H1 (cell line): ENCODE results near the gene ONECUT2. TPM values are rescaled to one million over a fixed set of nuclear protein-coding genes. Genes with fewer than 3 reads are reported as not detected.

ENCODE experiments used
- CTCF ChIA-PET: fragments of 300-600 bp; sonication (Branson Sonifier 250); formaldehyde crosslinking; loops from one replicate; lab custom pipeline; 2021; ENCODE audit not compliant: partially characterized antibody; lab: Charles Lee
- POLR2A ChIA-PET: fragments of 300-600 bp; sonication (Branson Sonifier 250); formaldehyde crosslinking; loops from one replicate; lab custom pipeline; 2021; ENCODE audit warnings: inconsistent platforms; ENCODE audit not compliant: partially characterized antibody; lab: Charles Lee
- DNase-seq, 2 experiments: peaks; one replicate each; pipeline versions ENCODE4 v3.0.0 to v3.0.0-alpha.2; 2010 to 2022; ENCODE audit warnings: low spot score in 2 of 2, low read depth in 1 of 2, mixed read lengths in 1 of 2
- FAIRE-seq: peaks from 2 replicates; lab custom pipeline; 2011; peaks lifted over from hg19 to GRCh38; lab: Jason Lieb, UNC
- H2AFZ ChIP-seq: 2 replicates; pipeline ENCODE4 v1.8.1; 2012; ENCODE audit warnings: low read length, inconsistent platforms
- H2AK5ac ChIP-seq: 2 replicates; pipeline ENCODE4 v1.6.1; 2013; ENCODE audit warnings: low read depth, low read length
- H2BK120ac ChIP-seq: replicated peaks from 2 replicates; pipeline ENCODE3; 2013; ENCODE audit warnings: low read depth, low read length, inconsistent platforms
- H2BK12ac ChIP-seq: 2 replicates; pipeline ENCODE4 v1.6.1; 2013; ENCODE audit warnings: low read depth, low read length
- H2BK15ac ChIP-seq: 2 replicates; pipeline ENCODE4 v1.6.1; 2013; ENCODE audit warnings: low read length
- H2BK20ac ChIP-seq: 2 replicates; pipeline ENCODE4 v1.6.1; 2013; ENCODE audit warnings: low read length
- H2BK5ac ChIP-seq: 2 replicates; pipeline ENCODE4 v1.6.1; 2013; ENCODE audit warnings: low read depth, low read length
- H3K14ac ChIP-seq: 2 replicates; pipeline ENCODE4 v1.6.1; 2013; ENCODE audit warnings: inconsistent platforms; ENCODE audit not compliant: insufficient read length
- H3K18ac ChIP-seq: 2 replicates; pipeline ENCODE4 v1.6.1; 2013; ENCODE audit warnings: low read length; ENCODE audit errors: extremely low read depth
- H3K23ac ChIP-seq: 2 replicates; pipeline ENCODE4 v1.6.1; 2013; ENCODE audit warnings: inconsistent platforms; ENCODE audit not compliant: insufficient read length
- H3K23me2 ChIP-seq: 2 replicates; pipeline ENCODE4 v1.6.1; 2013; ENCODE audit warnings: low read depth, low read length
- H3K27ac ChIP-seq: 2 replicates; pipeline ENCODE4 v1.6.1; 2011; ENCODE audit warnings: low read depth, low read length, inconsistent platforms
- H3K27me3 ChIP-seq, 4 experiments: replicated peaks in 1 of 4; 1 replicate in 1 of 4; 2 replicates in 3 of 4; pipeline versions ENCODE4 v1.6.1 to v1.8.1; 2011 to 2013; ENCODE audit warnings: low read length in 3 of 4, mild to moderate bottlenecking in 3 of 4, inconsistent platforms in 2 of 4, mixed read lengths in 2 of 4, moderate library complexity in 1 of 4; ENCODE audit not compliant: control insufficient read depth in 3 of 4, insufficient read depth in 3 of 4; ENCODE audit errors: extremely low read depth in 1 of 4
- H3K36me3 ChIP-seq, 4 experiments: 2 replicates each; pipeline versions ENCODE4 v1.6.1 to v1.8.1; 2011 to 2013; ENCODE audit warnings: mild to moderate bottlenecking in 4 of 4, low read length in 3 of 4, moderate library complexity in 2 of 4, control low read depth in 1 of 4, inconsistent platforms in 1 of 4; ENCODE audit not compliant: insufficient read depth in 4 of 4, control insufficient read depth in 2 of 4
- H3K4ac ChIP-seq: replicated peaks from 2 replicates; pipeline ENCODE3; 2013; ENCODE audit warnings: low read length, low read depth, mixed read lengths, inconsistent platforms; ENCODE audit not compliant: insufficient read length
- H3K4me1 ChIP-seq, 4 experiments: replicated peaks in 1 of 4; 1 replicate in 1 of 4; 2 replicates in 3 of 4; pipeline versions ENCODE4 v1.6.1 to v1.8.1; 2011 to 2013; ENCODE audit warnings: low read length in 3 of 4, inconsistent platforms in 2 of 4, mixed read lengths in 1 of 4; ENCODE audit not compliant: insufficient read depth in 4 of 4, control insufficient read depth in 3 of 4
- H3K4me2 ChIP-seq, 2 experiments: 2 replicates each; pipeline versions ENCODE4 v1.6.1 to v1.8.1; 2011 to 2013; ENCODE audit warnings: low read depth in 2 of 2, low read length in 2 of 2, control low read depth in 1 of 2, inconsistent platforms in 1 of 2, mild to moderate bottlenecking in 1 of 2; ENCODE audit not compliant: insufficient read depth in 1 of 2
- H3K4me3 ChIP-seq, 4 experiments: fragments of 200-600, 300-600 bp in 1 of 4; sonication (generic), shearing (Covaris generic), sonication (Bioruptor Twin) in 1 of 4; 2 replicates each; pipeline versions ENCODE4 v1.5.1 to v1.8.1; 2011 to 2016; ENCODE audit warnings: low read length in 4 of 4, low read depth in 3 of 4, control low read depth in 2 of 4, inconsistent platforms in 2 of 4, mild to moderate bottlenecking in 2 of 4, mixed read lengths in 1 of 4, moderate library complexity in 1 of 4; ENCODE audit not compliant: insufficient read depth in 2 of 4; ENCODE audit errors: extremely low read depth in 1 of 4
- H3K56ac ChIP-seq: replicated peaks from 2 replicates; pipeline ENCODE3; 2013; ENCODE audit warnings: low read depth, mild to moderate bottlenecking, mixed read lengths, low read length, inconsistent platforms; ENCODE audit not compliant: insufficient read length
- H3K79me1 ChIP-seq: 2 replicates; pipeline ENCODE4 v1.6.1; 2013; ENCODE audit warnings: low read depth, low read length, control low read depth
- H3K79me2 ChIP-seq, 2 experiments: 2 replicates each; pipeline versions ENCODE4 v1.6.1 to v1.8.1; 2012 to 2013; ENCODE audit warnings: low read length in 2 of 2, mild to moderate bottlenecking in 2 of 2, inconsistent platforms in 1 of 2; ENCODE audit not compliant: insufficient read depth in 2 of 2, control insufficient read depth in 1 of 2
- H3K9ac ChIP-seq, 4 experiments: replicated peaks in 1 of 4; 1 replicate in 1 of 4; 2 replicates in 3 of 4; pipeline versions ENCODE4 v1.6.1 to v1.8.1; 2011 to 2013; ENCODE audit warnings: low read depth in 3 of 4, low read length in 3 of 4, control low read depth in 2 of 4, mild to moderate bottlenecking in 2 of 4, moderate library complexity in 2 of 4, inconsistent platforms in 1 of 4; ENCODE audit errors: extremely low read depth in 1 of 4
- H3K9me3 ChIP-seq, 2 experiments: 2 replicates each; pipeline versions ENCODE4 v1.6.1 to v1.8.1; 2012 to 2013; ENCODE audit warnings: mild to moderate bottlenecking in 2 of 2, moderate library complexity in 2 of 2, control low read depth in 1 of 2, inconsistent platforms in 1 of 2, low read depth in 1 of 2, low read length in 1 of 2, mixed read lengths in 1 of 2; ENCODE audit not compliant: insufficient read depth in 2 of 2
- H4K20me1 ChIP-seq, 2 experiments: replicated peaks in 1 of 2; 2 replicates each; pipeline versions ENCODE3 to v1.8.1; 2011 to 2013; ENCODE audit warnings: inconsistent platforms in 2 of 2, low read length in 2 of 2, mild to moderate bottlenecking in 1 of 2; ENCODE audit not compliant: insufficient read depth in 2 of 2, control insufficient read depth in 1 of 2
- H4K5ac ChIP-seq: 2 replicates; pipeline ENCODE4 v1.6.1; 2013; ENCODE audit warnings: low read length, low read depth, mixed read lengths, inconsistent platforms; ENCODE audit not compliant: insufficient read length
- H4K8ac ChIP-seq: 2 replicates; pipeline ENCODE4 v1.8.0; 2013; ENCODE audit warnings: mild to moderate bottlenecking, moderate library complexity, low read length, inconsistent platforms; ENCODE audit not compliant: insufficient read depth; ENCODE audit errors: extremely low read depth
- H4K91ac ChIP-seq: replicated peaks from 2 replicates; pipeline ENCODE3; 2013; ENCODE audit warnings: low read length, mixed read lengths, inconsistent platforms; ENCODE audit not compliant: insufficient read length
- CTCF ChIP-seq, 3 experiments: IDR thresholded peaks; 1 replicate in 2 of 3; 2 replicates in 1 of 3; pipeline versions ENCODE4 v1.5.1 to v1.6.1; 2011; ENCODE audit warnings: low read length in 3 of 3, mild to moderate bottlenecking in 3 of 3, inconsistent platforms in 2 of 3, low read depth in 1 of 3, moderate library complexity in 1 of 3; ENCODE audit not compliant: insufficient read depth in 1 of 3; ENCODE audit errors: control extremely low read depth in 1 of 3
- EZH2 ChIP-seq: fragments of 200-600 bp; sonication (generic); IDR thresholded peaks from 2 replicates; pipeline ENCODE4 v1.7.1; 2012; ENCODE audit warnings: low read depth, mild to moderate bottlenecking, moderate library complexity, low read length, inconsistent platforms; ENCODE audit not compliant: severe bottlenecking
- POU5F1 ChIP-seq: IDR thresholded peaks from 2 replicates; pipeline ENCODE4 v1.6.1; 2011; ENCODE audit warnings: low read depth, mild to moderate bottlenecking, low read length, moderate library complexity
- SAP30 ChIP-seq: fragments of 300-600 bp; sonication (generic); IDR thresholded peaks from 2 replicates; pipeline ENCODE4 v1.7.1; 2012; ENCODE audit warnings: low read length, moderate library complexity, mild to moderate bottlenecking, inconsistent platforms; ENCODE audit not compliant: insufficient read depth, insufficient replicate concordance
- SIN3A ChIP-seq, 2 experiments: IDR thresholded peaks in 1 of 2; conservative IDR thresholded peaks in 1 of 2; 2 replicates each; pipeline ENCODE4 v1.6.1; 2011 to 2012; ENCODE audit warnings: low read length in 2 of 2, improper control_type of control experiment in 1 of 2, low read depth in 1 of 2, mild to moderate bottlenecking in 1 of 2
- SIRT6 ChIP-seq: IDR thresholded peaks from one replicate; pipeline ENCODE4 v1.7.1; 2012; ENCODE audit warnings: low read length, inconsistent platforms
- SP4 ChIP-seq: IDR thresholded peaks from 2 replicates; pipeline ENCODE4 v1.6.1; 2012; ENCODE audit warnings: low read length, inconsistent platforms
- SUZ12 ChIP-seq: fragments of 200-600 bp; sonication (generic); IDR thresholded peaks from 2 replicates; pipeline ENCODE4 v1.6.1; 2012; ENCODE audit warnings: mild to moderate bottlenecking, inconsistent platforms, low read length, moderate library complexity, mixed read lengths
- WGBS, 2 experiments: shearing (Covaris generic) in 1 of 2; methylation state at CpG; one replicate each; pipeline versions ENCODE4 v1.1.6 to v1.1.7; 2013 to 2015; ENCODE audit warnings: low lambda C conversion rate in 2 of 2, mixed read lengths in 2 of 2, inconsistent platforms in 1 of 2, low coverage in 1 of 2, missing lambda C conversion rate in 1 of 2; ENCODE audit not compliant: insufficient replicate concordance in 2 of 2, insufficient coverage in 1 of 2, insufficient read length in 1 of 2; ENCODE audit errors: extremely low coverage in 1 of 2, missing lambda C conversion rate in 1 of 2; 5-methylcytosine and 5-hydroxymethylcytosine counted together
- polyA plus RNA-seq, 7 experiments: library from polyadenylated mRNA; depleted of rRNA in 3 of 7; stranded (reverse) in 5 of 7; unstranded in 2 of 7; fragments of >200 nt in 5 of 7; fragments of 200-250 nt in 2 of 7; gene quantifications; 1 replicate in 5 of 7; 2 replicates in 1 of 7; 4 replicates in 1 of 7; pipeline versions ENCODE4 v1.2.1 to v1.2.3, GENCODE V29; 2011 to 2013; ENCODE audit warnings: missing spikeins in 2 of 7, mixed read lengths in 2 of 7
- total RNA-seq: library from RNA; stranded (reverse); fragmentation: NEBNext Ultra II Directional; extraction: Animal tissue kit (Norgen Biotek cat#: 25700); gene quantifications from 2 replicates; pipeline ENCODE4 v1.2.1, GENCODE V29; 2021
- TF ChIP-seq, protein P1 (sequence below): IDR thresholded peaks from 2 replicates; pipeline ENCODE4 v1.6.1; 2011; ENCODE audit warnings: low read length, improper control_type of control experiment

Gene ONECUT2
- total and polyA plus RNA-seq, 2 of the 8 experiments (the other 6 are each of a cell fraction or from before 2014, with no cell fraction given), result 0.38 to 1.9 TPM

DNA sequence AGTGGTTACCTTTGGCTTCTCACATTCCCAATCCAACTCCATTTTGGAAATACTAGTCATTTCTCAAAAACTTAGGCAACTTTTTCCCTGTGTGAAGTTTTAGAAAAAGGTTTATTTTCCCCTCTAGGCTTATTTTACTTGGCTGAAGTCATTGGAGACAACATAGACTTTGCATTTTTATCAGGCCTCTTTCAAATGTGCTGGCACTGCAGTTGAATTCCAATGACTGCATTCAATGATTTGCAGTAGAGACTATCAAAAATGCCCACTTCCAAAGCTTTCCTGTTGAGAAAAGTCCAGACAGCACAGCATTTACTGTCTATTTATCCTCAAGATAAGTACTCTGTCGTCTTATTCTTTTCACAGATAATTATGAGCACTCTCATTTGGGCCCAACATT, 70.1 kb downstream of the ONECUT2 start:
- Histone ChIP-seq H3K56ac (no peak overlapping the region), H3K23ac (no peak overlapping the region), H3K79me1 (no peaks in the 10 kb centered on the region), H3K23me2 (no peaks in the 10 kb centered on the region), H3K27me3 (no peaks in the 10 kb centered on the region), H2BK5ac (no peak overlapping the region), H3K36me3 (no peaks in the 10 kb centered on the region), H4K5ac (no peak overlapping the region), H3K18ac (no peak overlapping the region), H4K91ac (no peak overlapping the region), H3K4me2 (no peak overlapping the region), H3K4ac (no peak overlapping the region), H2BK20ac (no peak overlapping the region), H2BK15ac (no peak overlapping the region), H3K9ac (no peak overlapping the region), H4K8ac (no peak overlapping the region), H2AFZ (no peak overlapping the region), H2BK12ac (no peak overlapping the region), H2AK5ac (no peak overlapping the region), H3K4me1 (no peaks in the 10 kb centered on the region), H3K9me3 (no peaks in the 10 kb centered on the region), H2BK120ac (no peak overlapping the region), H3K14ac (no peak overlapping the region), H4K20me1 (no peaks in the 10 kb centered on the region), H3K79me2 (no peaks in the 10 kb centered on the region), H3K27ac (no peak overlapping the region), H3K4me3 (no peak overlapping the region)
- POLR2A ChIA-PET, result no interaction called here
- CTCF ChIA-PET, result interaction anchor here (0.6 kb wide), 1 partner anchor 57 kb away, joined by 3 read pairs; no protein-coding TSS in a partner anchor
- FAIRE-seq, result no peak
- 81% methylated on average over 1 of the region's 1 CpG; no CpG with 5 or more reads in 1 of the 2 experiments for WGBS, 2 experiments
- DNase-seq, result no peak
- TF ChIP-seq POU5F1 (no peak), SIRT6 (no peak), EZH2 (no peak), SIN3A (conservative IDR thresholded peaks at IDR 0.05 in 1 of 2, IDR thresholded peaks at IDR 0.05 in 1 of 2; ENCODE audit: low read depth in 1 of 2, low read length in 2 of 2) (no peak), SUZ12 (no peak), SP4 (no peak), SAP30 (no peak), CTCF (IDR thresholded peaks at IDR 0.05; ENCODE audit: control extremely low read depth in 1 of 3, insufficient read depth in 1 of 3, low read depth in 1 of 3, low read length in 3 of 3) (no peak)
- TF ChIP-seq, protein P1, sequence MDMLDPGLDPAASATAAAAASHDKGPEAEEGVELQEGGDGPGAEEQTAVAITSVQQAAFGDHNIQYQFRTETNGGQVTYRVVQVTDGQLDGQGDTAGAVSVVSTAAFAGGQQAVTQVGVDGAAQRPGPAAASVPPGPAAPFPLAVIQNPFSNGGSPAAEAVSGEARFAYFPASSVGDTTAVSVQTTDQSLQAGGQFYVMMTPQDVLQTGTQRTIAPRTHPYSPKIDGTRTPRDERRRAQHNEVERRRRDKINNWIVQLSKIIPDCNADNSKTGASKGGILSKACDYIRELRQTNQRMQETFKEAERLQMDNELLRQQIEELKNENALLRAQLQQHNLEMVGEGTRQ, result no peak
